Smooth muscle cell (in vitro differentiated cells): ENCODE measurements around the gene COL23A1. TPM values are rescaled to one million over a fixed set of nuclear protein-coding genes. Genes with fewer than 3 reads are reported as not detected.

Experiments
- DNase-seq: peaks from one replicate; lab custom pipeline; 2025; ENCODE audit not compliant: unreplicated experiment; lab: John Stamatoyannopoulos, UW
- H2AFZ ChIP-seq: fragments of 200-600 bp; sonication (generic); 2 replicates; pipeline ENCODE4 v1.6.0; 2016; ENCODE audit warnings: antibody characterized with exemption, low read depth, mild to moderate bottlenecking
- H3F3A ChIP-seq: fragments of 200-600 bp; sonication (generic); 2 replicates; pipeline ENCODE4 v1.6.0; 2017; ENCODE audit warnings: antibody characterized with exemption, low read depth
- H3K27ac ChIP-seq: fragments of 200-600 bp; sonication (generic); 2 replicates; pipeline ENCODE4 v1.5.1; 2016; ENCODE audit warnings: low read depth, mild to moderate bottlenecking
- H3K27me3 ChIP-seq: fragments of 200-600 bp; sonication (generic); 2 replicates; pipeline ENCODE4 v1.6.1; 2016; ENCODE audit warnings: low read depth, mild to moderate bottlenecking
- H3K36me3 ChIP-seq: fragments of 200-600 bp; sonication (generic); 2 replicates; pipeline ENCODE4 v1.5.1; 2016; ENCODE audit warnings: low read depth
- H3K4me1 ChIP-seq: fragments of 200-600 bp; sonication (generic); 2 replicates; pipeline ENCODE4 v1.5.1; 2016; ENCODE audit warnings: low read depth
- H3K4me2 ChIP-seq: fragments of 200-600 bp; sonication (generic); 2 replicates; pipeline ENCODE4 v1.6.0; 2016; ENCODE audit warnings: mild to moderate bottlenecking
- H3K4me3 ChIP-seq: fragments of 200-600 bp; sonication (generic); 2 replicates; pipeline ENCODE4 v1.5.1; 2016; ENCODE audit warnings: mild to moderate bottlenecking
- H3K79me2 ChIP-seq: fragments of 200-600 bp; sonication (generic); 2 replicates; pipeline ENCODE4 v1.6.0; 2016; ENCODE audit warnings: low read depth, mild to moderate bottlenecking
- H3K9ac ChIP-seq: fragments of 200-600 bp; sonication (generic); 2 replicates; pipeline ENCODE4 v1.6.0; 2016; ENCODE audit warnings: low read depth
- H3K9me3 ChIP-seq: fragments of 200-600 bp; sonication (generic); replicated peaks from 2 replicates; pipeline ENCODE4 v1.5.1; 2016; ENCODE audit warnings: low read depth
- H4K20me1 ChIP-seq: fragments of 200-600 bp; sonication (generic); 2 replicates; pipeline ENCODE4 v1.6.0; 2016; ENCODE audit warnings: low read depth
- WGBS: methylation state at CpG from one replicate; pipeline ENCODE4 v1.1.7; 2016; ENCODE audit warnings: low lambda C conversion rate; 5-methylcytosine and 5-hydroxymethylcytosine counted together
- polyA plus RNA-seq: library from polyadenylated mRNA; unstranded; fragments of >200 nt; fragmentation: Nextera tagmentation; extraction: Ambion mirVana; gene quantifications from 2 replicates; pipeline ENCODE4 v1.2.1, GENCODE V29; 2016
- total RNA-seq: library from RNA; depleted of rRNA; stranded (reverse); fragments of >200 nt; gene quantifications from 2 replicates; pipeline ENCODE4 v1.2.3, GENCODE V29; 2014
- TF ChIP-seq, protein P1 (sequence below): fragments of 200-600 bp; sonication (generic); IDR thresholded peaks from 2 replicates; pipeline ENCODE4 v1.5.1; 2017; ENCODE audit warnings: borderline replicate concordance, mild to moderate bottlenecking, antibody characterized with exemption; ENCODE audit not compliant: insufficient read depth, poor library complexity, severe bottlenecking

The COL23A1 gene
- total and polyA plus RNA-seq, 2 experiments from 2014 or later: 5.3 to 27.4 TPM

DNA sequence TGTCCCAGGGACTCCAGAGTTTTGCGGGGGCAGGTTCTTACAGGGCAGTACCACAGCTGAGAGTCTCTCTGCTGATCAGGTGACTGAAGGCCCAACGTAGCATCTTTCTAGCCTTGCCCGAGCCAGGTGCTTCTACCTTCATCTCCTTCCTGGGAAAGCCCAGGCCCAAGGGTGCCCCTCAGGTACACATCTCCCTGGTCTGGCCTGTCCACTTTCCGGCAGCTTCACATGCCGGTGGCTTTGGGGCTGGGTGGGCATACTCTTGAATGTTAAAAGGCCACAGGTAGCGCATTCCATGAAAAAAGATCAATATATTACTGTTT, 351.9 kb downstream of the COL23A1 start:
- TF ChIP-seq, protein P1, sequence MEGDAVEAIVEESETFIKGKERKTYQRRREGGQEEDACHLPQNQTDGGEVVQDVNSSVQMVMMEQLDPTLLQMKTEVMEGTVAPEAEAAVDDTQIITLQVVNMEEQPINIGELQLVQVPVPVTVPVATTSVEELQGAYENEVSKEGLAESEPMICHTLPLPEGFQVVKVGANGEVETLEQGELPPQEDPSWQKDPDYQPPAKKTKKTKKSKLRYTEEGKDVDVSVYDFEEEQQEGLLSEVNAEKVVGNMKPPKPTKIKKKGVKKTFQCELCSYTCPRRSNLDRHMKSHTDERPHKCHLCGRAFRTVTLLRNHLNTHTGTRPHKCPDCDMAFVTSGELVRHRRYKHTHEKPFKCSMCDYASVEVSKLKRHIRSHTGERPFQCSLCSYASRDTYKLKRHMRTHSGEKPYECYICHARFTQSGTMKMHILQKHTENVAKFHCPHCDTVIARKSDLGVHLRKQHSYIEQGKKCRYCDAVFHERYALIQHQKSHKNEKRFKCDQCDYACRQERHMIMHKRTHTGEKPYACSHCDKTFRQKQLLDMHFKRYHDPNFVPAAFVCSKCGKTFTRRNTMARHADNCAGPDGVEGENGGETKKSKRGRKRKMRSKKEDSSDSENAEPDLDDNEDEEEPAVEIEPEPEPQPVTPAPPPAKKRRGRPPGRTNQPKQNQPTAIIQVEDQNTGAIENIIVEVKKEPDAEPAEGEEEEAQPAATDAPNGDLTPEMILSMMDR: no peak

DNA sequence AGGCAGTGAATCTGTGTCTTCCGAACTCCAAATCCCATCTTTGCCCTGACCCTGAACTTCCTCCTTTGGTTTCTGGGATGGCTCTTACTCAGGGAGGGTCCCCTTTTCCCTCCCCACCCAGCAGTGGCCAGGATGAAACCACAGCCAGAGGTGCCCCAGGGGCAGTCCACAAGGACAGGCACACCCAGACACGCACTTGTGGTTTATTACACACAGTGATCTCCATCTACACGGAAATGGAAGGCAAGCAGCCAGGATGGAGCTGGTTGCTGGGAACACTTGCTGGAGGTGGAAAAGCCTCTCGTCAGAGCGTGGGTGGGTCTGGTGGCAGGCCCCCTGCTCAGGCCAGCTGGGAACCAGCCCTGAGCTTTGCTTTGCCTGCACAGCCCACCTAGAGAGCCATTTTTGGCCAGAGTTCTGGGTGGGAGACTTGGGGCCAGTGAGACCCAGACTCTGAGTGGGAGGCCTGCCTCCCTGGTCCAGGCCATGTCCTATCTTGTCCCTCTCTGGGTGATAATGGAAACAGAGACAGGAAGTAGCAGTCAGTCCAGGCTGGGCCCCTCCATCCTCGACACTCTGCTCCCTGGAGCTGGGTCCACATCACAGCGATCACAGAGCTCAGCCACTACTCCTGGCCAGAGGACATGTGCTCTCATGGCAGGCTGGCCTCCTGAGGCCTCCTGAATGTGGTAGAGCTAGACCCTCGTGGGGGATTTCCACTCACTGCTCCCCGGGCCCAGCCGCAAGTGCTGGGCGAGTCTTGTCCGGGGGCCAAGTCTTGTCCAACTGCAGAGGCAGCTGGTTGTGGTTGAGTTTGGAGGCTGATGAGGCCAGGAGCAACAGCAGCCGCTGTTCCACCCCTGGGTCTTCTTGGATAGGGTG, 352.5 kb downstream of the COL23A1 start:
- H4K20me1 ChIP-seq: no peaks in the 10 kb centered on the region
- 79% methylated on average over 13 of the region's 13 CpGs for WGBS
- no peak overlapping the region for H3K27ac ChIP-seq
- no peaks in the 10 kb centered on the region for H3K4me1 ChIP-seq
- H3F3A ChIP-seq: peaks cover 4% of the 10 kb centered on the region
- no peaks in the 10 kb centered on the region for H3K9me3 ChIP-seq
- no peak overlapping the region for H3K4me2 ChIP-seq
- no peaks in the 10 kb centered on the region for H3K36me3 ChIP-seq
- H3K4me3 ChIP-seq: no peak overlapping the region
- DNase-seq: no peak
- TF ChIP-seq, protein P1: no peak
- no peaks in the 10 kb centered on the region for H3K27me3 ChIP-seq
- H3K79me2 ChIP-seq: no peaks in the 10 kb centered on the region
- no peak overlapping the region for H3K9ac ChIP-seq
- no peak overlapping the region for H2AFZ ChIP-seq

More for the DNA sequence above, 351.9 kb downstream of the COL23A1 start:
- H4K20me1 ChIP-seq: no peaks in the 10 kb centered on the region
- H3F3A ChIP-seq: no peaks in the 10 kb centered on the region
- no peaks in the 10 kb centered on the region for H3K9me3 ChIP-seq
- no peak overlapping the region for H3K9ac ChIP-seq
- no peak overlapping the region for H3K4me3 ChIP-seq
- no peaks in the 10 kb centered on the region for H3K27me3 ChIP-seq
- H3K79me2 ChIP-seq: no peaks in the 10 kb centered on the region
- H3K4me2 ChIP-seq: no peak overlapping the region
- H3K36me3 ChIP-seq: no peaks in the 10 kb centered on the region
- WGBS: 98% methylated on average over 6 of the region's 6 CpGs
- H2AFZ ChIP-seq: no peak overlapping the region
- H3K27ac ChIP-seq: no peak overlapping the region
- DNase-seq: no peak
- H3K4me1 ChIP-seq: no peaks in the 10 kb centered on the region

- TF ChIP-seq, protein P1: no peak
- WGBS: 80% methylated on average over 4 of the region's 4 CpGs
- H3K27ac ChIP-seq: no peak overlapping the region
These were observed 353.5 kb downstream of the COL23A1 start for GRCh38 chr5:178236679-178237078.

DNA sequence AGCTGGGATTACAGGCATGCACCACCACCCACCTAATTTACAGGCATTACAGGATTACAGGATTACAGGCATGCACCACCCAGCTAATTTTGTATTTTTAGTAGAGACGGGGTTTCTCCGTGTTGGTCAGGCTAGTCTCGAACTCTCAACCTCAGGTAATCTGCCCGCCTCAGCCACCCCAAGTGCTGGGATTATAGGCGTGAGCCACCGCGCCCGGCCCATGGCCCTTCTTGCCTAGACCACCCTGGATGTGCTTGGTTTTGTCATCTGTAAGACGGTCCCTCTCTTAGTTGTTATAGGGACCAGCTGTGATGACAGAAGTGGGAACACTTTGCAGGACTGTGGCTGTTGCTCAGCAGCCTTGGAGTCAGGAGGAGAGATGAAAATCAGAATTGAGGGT, 354.1 kb downstream of the COL23A1 start:
- Histone ChIP-seq H3K4me3 (no peak overlapping the region), H3F3A (peaks cover 4% of the 10 kb centered on the region), H3K36me3 (no peaks in the 10 kb centered on the region), H3K9ac (no peak overlapping the region), H3K27me3 (no peaks in the 10 kb centered on the region), H3K9me3 (no peaks in the 10 kb centered on the region), H3K4me1 (peaks cover 5% of the 10 kb centered on the region), H3K4me2 (no peak overlapping the region), H4K20me1 (no peaks in the 10 kb centered on the region), H3K27ac (no peak overlapping the region), H2AFZ (no peak overlapping the region), H3K79me2 (peaks cover 9% of the 10 kb centered on the region)
- 91% methylated on average over 9 of the region's 9 CpGs for WGBS
- TF ChIP-seq, protein P1: no peak
- DNase-seq: no peak

More at GRCh38 chr5:178236679-178237078, 353.5 kb downstream of the COL23A1 start:
- Histone ChIP-seq H3K4me3 (no peak overlapping the region), H2AFZ (no peak overlapping the region), H3K9me3 (no peaks in the 10 kb centered on the region), H3K36me3 (no peaks in the 10 kb centered on the region), H3K27me3 (no peaks in the 10 kb centered on the region), H3F3A (peaks cover 4% of the 10 kb centered on the region), H3K9ac (no peak overlapping the region), H3K4me1 (no peaks in the 10 kb centered on the region), H3K4me2 (no peak overlapping the region), H3K79me2 (peaks cover 3% of the 10 kb centered on the region), H4K20me1 (no peaks in the 10 kb centered on the region)
- DNase-seq: no peak
